IMR-90 (cell line): Measurements from ENCODE around the gene HOXD9. TPM values are rescaled to one million over a fixed set of nuclear protein-coding genes. Genes with fewer than 3 reads are reported as not detected.

ENCODE experiments used
- ATAC-seq: fragments of 200-7000 bp; cut with Tn5 transposase; 2 replicates; pipeline ENCODE4 v1.9.1; 2020; ENCODE audit warnings: low read depth, mild to moderate bottlenecking, moderate library complexity
- BruUV-seq: library from RNA; stranded (reverse); fragments of 400-500 nt; replicated peaks from 2 replicates; lab custom pipeline; 2021; lab: Mats Ljungman, UMichigan
- CTCF ChIA-PET: fragments of 300-600 bp; formaldehyde crosslinking; extraction: SDS; loops from one replicate; lab custom pipeline; 2021; ENCODE audit warnings: antibody characterized with exemption; lab: Yijun Ruan, JAX
- POLR2A ChIA-PET: fragments of 300-600 bp; sonication (Branson Sonifier 250); formaldehyde crosslinking; loops from one replicate; lab custom pipeline; 2022; ENCODE audit warnings: antibody characterized with exemption; ENCODE audit not compliant: unreplicated experiment; lab: Charles Lee
- DNase-seq: peaks from one replicate; pipeline ENCODE4 v3.0.0; 2013
- H2AFZ ChIP-seq: replicated peaks from 2 replicates; pipeline ENCODE3; 2013; ENCODE audit warnings: low read length, mild to moderate bottlenecking; ENCODE audit not compliant: poor library complexity
- H2AK5ac ChIP-seq: 2 replicates; pipeline ENCODE4 v1.6.1; 2013; ENCODE audit warnings: low read depth, low read length, inconsistent platforms
- H2AK9ac ChIP-seq: replicated peaks from 2 replicates; pipeline ENCODE3; 2013; ENCODE audit warnings: mild to moderate bottlenecking, low read depth, low read length, moderate library complexity; ENCODE audit not compliant: poor library complexity
- H2BK120ac ChIP-seq: 2 replicates; pipeline ENCODE4 v1.6.1; 2013; ENCODE audit warnings: low read depth, low read length, inconsistent platforms
- H2BK15ac ChIP-seq: 3 replicates; pipeline ENCODE4 v1.6.1; 2013; ENCODE audit warnings: low read depth, low read length, inconsistent platforms
- H2BK20ac ChIP-seq: 2 replicates; pipeline ENCODE4 v1.6.1; 2013; ENCODE audit warnings: low read depth, mild to moderate bottlenecking, inconsistent platforms, low read length, moderate library complexity
- H2BK5ac ChIP-seq: 2 replicates; pipeline ENCODE4 v1.6.1; 2013; ENCODE audit warnings: mild to moderate bottlenecking, low read depth, low read length, inconsistent platforms; ENCODE audit not compliant: poor library complexity, severe bottlenecking
- H3K14ac ChIP-seq: replicated peaks from 2 replicates; pipeline ENCODE4 v1.6.1; 2013; ENCODE audit warnings: low read depth, low read length, inconsistent platforms
- H3K18ac ChIP-seq: 2 replicates; pipeline ENCODE4 v1.6.1; 2013; ENCODE audit warnings: low read depth, low read length, control low read depth
- H3K23ac ChIP-seq: 2 replicates; pipeline ENCODE4 v1.6.1; 2013; ENCODE audit warnings: low read depth, low read length, inconsistent platforms
- H3K27ac ChIP-seq: 2 replicates; pipeline ENCODE4 v1.5.1; 2013; ENCODE audit warnings: mild to moderate bottlenecking, control low read depth, low read length; ENCODE audit not compliant: insufficient read depth
- H3K27me3 ChIP-seq: 2 replicates; pipeline ENCODE4 v1.6.1; 2013; ENCODE audit warnings: low read length; ENCODE audit not compliant: control insufficient read depth, insufficient read depth
- H3K36me3 ChIP-seq: 2 replicates; pipeline ENCODE4 v1.6.1; 2013; ENCODE audit warnings: low read length, mixed read lengths; ENCODE audit not compliant: control insufficient read depth, insufficient read depth
- H3K4ac ChIP-seq: 2 replicates; pipeline ENCODE4 v1.6.1; 2013; ENCODE audit warnings: low read depth, low read length, inconsistent platforms
- H3K4me1 ChIP-seq: 2 replicates; pipeline ENCODE4 v1.6.1; 2013; ENCODE audit warnings: low read length, mixed read lengths; ENCODE audit not compliant: control insufficient read depth, insufficient read depth
- H3K4me2 ChIP-seq: 2 replicates; pipeline ENCODE4 v1.6.1; 2013; ENCODE audit warnings: low read depth, mild to moderate bottlenecking, control low read depth, low read length, moderate library complexity
- H3K4me3 ChIP-seq: 2 replicates; pipeline ENCODE4 v1.5.1; 2013; ENCODE audit warnings: low read depth, mild to moderate bottlenecking, control low read depth, low read length, moderate library complexity; ENCODE audit not compliant: insufficient read depth
- H3K56ac ChIP-seq: 2 replicates; pipeline ENCODE4 v1.6.1; 2013; ENCODE audit warnings: low read length, inconsistent platforms; ENCODE audit not compliant: insufficient read depth; ENCODE audit errors: extremely low read depth
- H3K79me1 ChIP-seq, 2 experiments: 2 replicates each; pipeline ENCODE4 v1.6.1; 2013; ENCODE audit warnings: low read length in 2 of 2, inconsistent platforms in 1 of 2, low read depth in 1 of 2
- H3K9ac ChIP-seq: 2 replicates; pipeline ENCODE4 v1.6.1; 2013; ENCODE audit warnings: low read depth, low read length, control low read depth
- H3K9me1 ChIP-seq: 2 replicates; pipeline ENCODE4 v1.6.1; 2013; ENCODE audit warnings: low read length, inconsistent platforms; ENCODE audit not compliant: insufficient read depth
- H3K9me3 ChIP-seq: 2 replicates; pipeline ENCODE4 v1.6.1; 2013; ENCODE audit warnings: low read length; ENCODE audit not compliant: control insufficient read depth, insufficient read depth
- H4K20me1 ChIP-seq: 2 replicates; pipeline ENCODE4 v1.6.1; 2013; ENCODE audit warnings: low read length, inconsistent platforms; ENCODE audit not compliant: insufficient read depth
- H4K5ac ChIP-seq: 2 replicates; pipeline ENCODE4 v1.6.1; 2013; ENCODE audit warnings: mild to moderate bottlenecking, low read depth, low read length, control low read depth
- H4K8ac ChIP-seq, 2 experiments: 2 replicates each; pipeline ENCODE4 v1.6.1; 2013; ENCODE audit warnings: low read depth in 2 of 2, low read length in 2 of 2, control low read depth in 1 of 2, inconsistent platforms in 1 of 2
- H4K91ac ChIP-seq: 2 replicates; pipeline ENCODE4 v1.6.1; 2013; ENCODE audit warnings: low read depth, low read length, inconsistent platforms; ENCODE audit not compliant: insufficient read depth
- BHLHE40 ChIP-seq: fragments of 150-350 bp; IDR thresholded peaks from 2 replicates; pipeline ENCODE4 v1.6.1; 2016; ENCODE audit warnings: mild to moderate bottlenecking, low read depth, low read length
- CEBPB ChIP-seq: IDR thresholded peaks from 2 replicates; pipeline ENCODE4 v1.6.1; 2012; ENCODE audit warnings: low read depth, low read length, improper control_type of control experiment
- CHD1 ChIP-seq: IDR thresholded peaks from 2 replicates; pipeline ENCODE4 v1.6.1; 2012; ENCODE audit warnings: low read depth, low read length, improper control_type of control experiment
- FOS ChIP-seq: fragments of 150-350 bp; IDR thresholded peaks from 2 replicates; pipeline ENCODE4 v1.6.1; 2016; ENCODE audit warnings: low read depth, low read length
- MAFK ChIP-seq: IDR thresholded peaks from 2 replicates; pipeline ENCODE4 v1.6.1; 2012; ENCODE audit warnings: low read depth, low read length, improper control_type of control experiment
- MAZ ChIP-seq: IDR thresholded peaks from 2 replicates; pipeline ENCODE4 v1.6.1; 2012; ENCODE audit warnings: low read depth, mild to moderate bottlenecking, low read length, improper control_type of control experiment, moderate library complexity, borderline replicate concordance
- MXI1 ChIP-seq: IDR thresholded peaks from 2 replicates; pipeline ENCODE4 v1.6.1; 2012; ENCODE audit warnings: low read depth, mild to moderate bottlenecking, low read length, moderate library complexity, borderline replicate concordance
- NFE2L2 ChIP-seq: fragments of 150-350 bp; IDR thresholded peaks from 2 replicates; pipeline ENCODE4 v1.6.1; 2016; ENCODE audit warnings: low read depth, mild to moderate bottlenecking, low read length
- POLR2A ChIP-seq: IDR thresholded peaks from 2 replicates; pipeline ENCODE4 v1.6.1; 2012; ENCODE audit warnings: mild to moderate bottlenecking, low read depth, low read length
- RAD21 ChIP-seq: IDR thresholded peaks from 2 replicates; pipeline ENCODE4 v1.6.1; 2012; ENCODE audit warnings: low read length, improper control_type of control experiment
- RCOR1 ChIP-seq: IDR thresholded peaks from 2 replicates; pipeline ENCODE4 v1.6.1; 2012; ENCODE audit warnings: mild to moderate bottlenecking, low read length, improper control_type of control experiment; ENCODE audit not compliant: insufficient replicate concordance
- RFX5 ChIP-seq: IDR thresholded peaks from 2 replicates; pipeline ENCODE4 v1.8.0; 2012; ENCODE audit warnings: low read depth, mild to moderate bottlenecking, low read length, moderate library complexity
- SMC3 ChIP-seq: fragments of 150-350 bp; IDR thresholded peaks from 2 replicates; pipeline ENCODE4 v1.6.1; 2016; ENCODE audit warnings: low read depth, mild to moderate bottlenecking, antibody characterized with exemption, low read length, moderate library complexity
- WGBS, 2 experiments: methylation state at CpG; one replicate each; pipeline versions ENCODE4 v1.1.5 to v1.1.7; 2013; ENCODE audit warnings: missing lambda C conversion rate in 2 of 2; ENCODE audit not compliant: insufficient read length in 1 of 2; ENCODE audit errors: extremely low coverage in 2 of 2; 5-methylcytosine and 5-hydroxymethylcytosine counted together
- dilution Hi-C: fragments of 300-500 bp; cut with HindIII; formaldehyde crosslinking; loops from one replicate; pipeline ENCODE4 v1.14.3; 2018; ENCODE audit warnings: low sequenced_read_pairs; ENCODE audit not compliant: unreplicated experiment
- in situ Hi-C: fragments of 300-500 bp; cut with MboI; formaldehyde crosslinking; loops from 3 replicates; pipeline ENCODE4 v1.14.3; 2019; ENCODE audit warnings: low sequenced_read_pairs, inconsistent platforms, mixed read lengths
- intact Hi-C: fragments of 100-400 bp; cut with micrococcal nuclease; formaldehyde crosslinking; loops from 2 replicates; pipeline ENCODE4 v1.10.0; 2022
- polyA plus RNA-seq, 3 experiments: library from polyadenylated mRNA; depleted of rRNA; stranded (reverse); fragments of >200 nt; gene quantifications; 2 replicates each; pipeline ENCODE4 v1.2.3, GENCODE V29; 2012; ENCODE audit warnings: low replicate concordance in 1 of 3
- total RNA-seq: library from RNA; depleted of rRNA; stranded (reverse); fragments of >200 nt; gene quantifications from 2 replicates; pipeline ENCODE4 v1.2.3, GENCODE V29; 2012
- TF ChIP-seq, protein P1 (sequence below): fragments of 150-350 bp; IDR thresholded peaks from 2 replicates; pipeline ENCODE4 v1.6.1; 2017; ENCODE audit warnings: mild to moderate bottlenecking, antibody characterized with exemption, low read length, low read depth
- TF ChIP-seq, protein P2 (sequence below): fragments of 150-350 bp; IDR thresholded peaks from 2 replicates; pipeline ENCODE4 v1.6.1; 2016; ENCODE audit warnings: low read depth, mild to moderate bottlenecking, low read length, moderate library complexity, borderline replicate concordance
- TF ChIP-seq, protein P3 (sequence below): conservative IDR thresholded peaks from 2 replicates; pipeline ENCODE4 v1.5.1; 2012; ENCODE audit warnings: mild to moderate bottlenecking, low read depth, low read length, improper control_type of control experiment

HOXD9 gene
- total and polyA plus RNA-seq, 2 of the 4 experiments (the other 2 are of a cell fraction), result not detected

DNA sequence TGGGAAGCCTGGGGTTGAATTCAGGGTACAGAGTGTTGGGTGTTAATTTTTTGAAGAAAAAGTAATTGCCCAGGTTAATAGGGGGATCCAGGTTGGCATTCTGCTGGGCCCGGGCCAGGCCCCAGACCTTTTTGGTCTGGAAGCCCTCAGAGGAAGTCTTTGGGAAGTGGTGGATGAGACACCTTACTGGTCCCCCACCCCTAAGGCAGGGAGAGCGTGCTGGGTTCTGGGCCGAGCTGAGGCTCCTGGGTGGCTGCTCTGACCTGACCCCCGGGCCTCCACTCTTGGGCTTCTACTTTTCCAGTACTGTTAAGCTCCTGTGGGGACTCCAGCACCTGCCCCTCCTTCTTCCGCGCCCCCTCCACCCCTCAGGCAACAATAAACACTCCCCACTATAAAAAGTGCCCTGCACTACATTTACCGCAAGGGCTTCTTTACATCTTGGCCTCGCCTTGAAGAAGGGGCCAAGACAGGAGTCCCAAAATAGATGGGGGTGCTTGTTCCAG lies 33.8 kb downstream of the HOXD9 start:
- H3K9me3 ChIP-seq, result peaks cover 16% of the 10 kb centered on the region
- no peaks in the 10 kb centered on the region for H3K79me1 ChIP-seq
- no peak overlapping the region for H2BK5ac ChIP-seq
- no peak overlapping the region for H3K4ac ChIP-seq
- no peak for DNase-seq
- TF ChIP-seq POLR2A (no peak), BHLHE40 (no peak), MAFK (no peak), MAZ (no peak), RAD21 (no peak), FOS (no peak), RCOR1 (no peak), RFX5 (no peak), NFE2L2 (no peak), CHD1 (no peak), MXI1 (no peak), CEBPB (no peak), SMC3 (no peak)
- TF ChIP-seq, protein P1, sequence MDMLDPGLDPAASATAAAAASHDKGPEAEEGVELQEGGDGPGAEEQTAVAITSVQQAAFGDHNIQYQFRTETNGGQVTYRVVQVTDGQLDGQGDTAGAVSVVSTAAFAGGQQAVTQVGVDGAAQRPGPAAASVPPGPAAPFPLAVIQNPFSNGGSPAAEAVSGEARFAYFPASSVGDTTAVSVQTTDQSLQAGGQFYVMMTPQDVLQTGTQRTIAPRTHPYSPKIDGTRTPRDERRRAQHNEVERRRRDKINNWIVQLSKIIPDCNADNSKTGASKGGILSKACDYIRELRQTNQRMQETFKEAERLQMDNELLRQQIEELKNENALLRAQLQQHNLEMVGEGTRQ, result no peak
- TF ChIP-seq, protein P2, sequence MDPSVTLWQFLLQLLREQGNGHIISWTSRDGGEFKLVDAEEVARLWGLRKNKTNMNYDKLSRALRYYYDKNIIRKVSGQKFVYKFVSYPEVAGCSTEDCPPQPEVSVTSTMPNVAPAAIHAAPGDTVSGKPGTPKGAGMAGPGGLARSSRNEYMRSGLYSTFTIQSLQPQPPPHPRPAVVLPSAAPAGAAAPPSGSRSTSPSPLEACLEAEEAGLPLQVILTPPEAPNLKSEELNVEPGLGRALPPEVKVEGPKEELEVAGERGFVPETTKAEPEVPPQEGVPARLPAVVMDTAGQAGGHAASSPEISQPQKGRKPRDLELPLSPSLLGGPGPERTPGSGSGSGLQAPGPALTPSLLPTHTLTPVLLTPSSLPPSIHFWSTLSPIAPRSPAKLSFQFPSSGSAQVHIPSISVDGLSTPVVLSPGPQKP, result no peak
- TF ChIP-seq, protein P3, sequence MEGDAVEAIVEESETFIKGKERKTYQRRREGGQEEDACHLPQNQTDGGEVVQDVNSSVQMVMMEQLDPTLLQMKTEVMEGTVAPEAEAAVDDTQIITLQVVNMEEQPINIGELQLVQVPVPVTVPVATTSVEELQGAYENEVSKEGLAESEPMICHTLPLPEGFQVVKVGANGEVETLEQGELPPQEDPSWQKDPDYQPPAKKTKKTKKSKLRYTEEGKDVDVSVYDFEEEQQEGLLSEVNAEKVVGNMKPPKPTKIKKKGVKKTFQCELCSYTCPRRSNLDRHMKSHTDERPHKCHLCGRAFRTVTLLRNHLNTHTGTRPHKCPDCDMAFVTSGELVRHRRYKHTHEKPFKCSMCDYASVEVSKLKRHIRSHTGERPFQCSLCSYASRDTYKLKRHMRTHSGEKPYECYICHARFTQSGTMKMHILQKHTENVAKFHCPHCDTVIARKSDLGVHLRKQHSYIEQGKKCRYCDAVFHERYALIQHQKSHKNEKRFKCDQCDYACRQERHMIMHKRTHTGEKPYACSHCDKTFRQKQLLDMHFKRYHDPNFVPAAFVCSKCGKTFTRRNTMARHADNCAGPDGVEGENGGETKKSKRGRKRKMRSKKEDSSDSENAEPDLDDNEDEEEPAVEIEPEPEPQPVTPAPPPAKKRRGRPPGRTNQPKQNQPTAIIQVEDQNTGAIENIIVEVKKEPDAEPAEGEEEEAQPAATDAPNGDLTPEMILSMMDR, result no peak
- H3K56ac ChIP-seq, result no peak overlapping the region
- H3K36me3 ChIP-seq, result no peaks in the 10 kb centered on the region
- no peak overlapping the region for H4K8ac ChIP-seq
- no peak overlapping the region for H4K5ac ChIP-seq
- H3K23ac ChIP-seq, result no peak overlapping the region
- 20% methylated on average over 1 of the region's 8 CpGs; no CpG with 5 or more reads in 1 of the 2 experiments for WGBS, 2 experiments
- BruUV-seq, result no TSS peak
- intact Hi-C loops (no loop called here), dilution Hi-C loops (no loop called here), in situ Hi-C loops (no loop called here)
- no peak overlapping the region for H2BK20ac ChIP-seq
- H3K4me1 ChIP-seq, result no peaks in the 10 kb centered on the region
- CTCF ChIA-PET, result no interaction called here
- no peak overlapping the region for H3K9ac ChIP-seq
- H2BK15ac ChIP-seq, result no peak overlapping the region
- H2BK120ac ChIP-seq, result no peak overlapping the region
- H4K91ac ChIP-seq, result no peak overlapping the region
- POLR2A ChIA-PET, result no interaction called here
- no peak for ATAC-seq
- no peaks in the 10 kb centered on the region for H4K20me1 ChIP-seq
- H3K27ac ChIP-seq, result no peak overlapping the region
- H2AK9ac ChIP-seq, result no peak overlapping the region
- no peak overlapping the region for H2AK5ac ChIP-seq
- no peak overlapping the region for H3K14ac ChIP-seq
- no peak overlapping the region for H3K4me3 ChIP-seq
- peaks cover 91% of the 10 kb centered on the region for H3K27me3 ChIP-seq
- no peak overlapping the region for H3K18ac ChIP-seq
- H3K9me1 ChIP-seq, result no peaks in the 10 kb centered on the region
- no peak overlapping the region for H2AFZ ChIP-seq
- H3K4me2 ChIP-seq, result no peak overlapping the region
